Ovary (tissue), 9 donors: ENCODE results near the gene AGPS. TPM values are rescaled to one million over a fixed set of nuclear protein-coding genes. Genes with fewer than 3 reads are reported as not detected.
"Not testable (repeated sequence)": the region's sequence is repeated elsewhere in the genome, so short reads cannot be mapped to it uniquely, and the experiment has no call there.

Source experiments
- DNase-seq, 5 donors: peaks; one replicate each; pipeline ENCODE4 v3.0.0-alpha.2; 2019 to 2020
- H3K27ac ChIP-seq, 2 donors: fragments of 200-600 bp; one replicate each; pipeline versions ENCODE4 v1.5.1 to v1.8.0; 2019 to 2022
- H3K27me3 ChIP-seq: fragments of 200-600 bp; one replicate; pipeline ENCODE4 v1.8.0; 2022
- H3K36me3 ChIP-seq: fragments of 200-600 bp; sonication (generic); one replicate; pipeline ENCODE4 v1.5.1; 2019
- H3K4me1 ChIP-seq: one replicate; pipeline ENCODE4 v1.8.1; 2013; ENCODE audit warnings: mild to moderate bottlenecking, moderate library complexity; ENCODE audit not compliant: insufficient read depth
- H3K4me3 ChIP-seq: fragments of 200-600 bp; sonication (generic); one replicate; pipeline ENCODE4 v1.5.1; 2017
- H3K9me3 ChIP-seq, 2 donors: fragments of 200-600 bp in 1 of 2; sonication (generic) in 1 of 2; one replicate each; pipeline versions ENCODE4 v1.5.1 to v1.8.1; 2013 to 2019; ENCODE audit warnings: mild to moderate bottlenecking in 1 of 2, moderate library complexity in 1 of 2
- EP300 ChIP-seq: sonication (generic); formaldehyde crosslinking; IDR thresholded peaks from one replicate; pipeline ENCODE4 v1.6.1; 2017; ENCODE audit warnings: antibody characterized with exemption
- POLR2A ChIP-seq: fragments of 450-650 bp; IDR thresholded peaks from one replicate; pipeline ENCODE4 v1.6.1; 2017; ENCODE audit warnings: antibody characterized with exemption, mild to moderate bottlenecking, moderate library complexity
- WGBS, 3 donors: extraction: QIAGEN DNeasy Blood & Tissue Kit in 1 of 3; methylation state at CpG; one replicate each; pipeline versions ENCODE4 v1.1.5 to v1.1.7; 2013 to 2017; 5-methylcytosine and 5-hydroxymethylcytosine counted together
- intact Hi-C, 4 donors: fragments of 100-400 bp; cut with DNase I; formaldehyde crosslinking; loops; one replicate each; pipeline versions ENCODE4 v1.11.0 to v1.15.1; 2022 to 2023
- polyA plus RNA-seq, 2 donors: library from polyadenylated mRNA; stranded (reverse); fragments of 200-250 nt in 1 of 2; fragments of 350-450 nt in 1 of 2; fragmentation: Illumina TruSeq in 1 of 2; extraction: RNeasy Lipid Tissue Mini Kit (QIAGEN cat#74804) in 1 of 2; gene quantifications; one replicate each; pipeline ENCODE4 v1.2.3, GENCODE V29; 2013 to 2014
- total RNA-seq, 7 donors: library from RNA; depleted of rRNA in 2 of 7; stranded (reverse); fragments of >200 nt in 2 of 7; fragmentation: NEBNext Ultra II Directional in 3 of 7; extraction: Animal tissue kit (Norgen Biotek cat#: 25700) in 3 of 7; gene quantifications; one replicate each; pipeline versions ENCODE4 v1.1.0 to v1.2.4, GENCODE V29; 2016 to 2023
- TF ChIP-seq, protein P1 (sequence below), 3 donors: fragments of 450-650 bp in 2 of 3; fragments of 200-600 bp in 1 of 3; IDR thresholded peaks; one replicate each; pipeline versions ENCODE4 v1.5.1 to v1.8.0; 2016 to 2022; ENCODE audit warnings: antibody characterized with exemption in 3 of 3, mild to moderate bottlenecking in 1 of 3
- donor health status: DM: no; HTN: no; CAD: no; lungs with moderate emphysema.
- donor health status: DM: no; HTN: no; CAD: no.
- donor health status: Bipolar disorder and iron deficiency.
- donor health status: DM: yes; HTN: yes; CAD: no.
- donor health status: DM: no; HTN: no; CAD: no.
- donor health status: DM: yes; HTN: yes; CAD: no.

AGPS gene
- total and polyA plus RNA-seq, 9 donors = 5.4 to 31.5 (median 21.3) TPM

- no peak for TF ChIP-seq EP300
- TF ChIP-seq, protein P1, sequence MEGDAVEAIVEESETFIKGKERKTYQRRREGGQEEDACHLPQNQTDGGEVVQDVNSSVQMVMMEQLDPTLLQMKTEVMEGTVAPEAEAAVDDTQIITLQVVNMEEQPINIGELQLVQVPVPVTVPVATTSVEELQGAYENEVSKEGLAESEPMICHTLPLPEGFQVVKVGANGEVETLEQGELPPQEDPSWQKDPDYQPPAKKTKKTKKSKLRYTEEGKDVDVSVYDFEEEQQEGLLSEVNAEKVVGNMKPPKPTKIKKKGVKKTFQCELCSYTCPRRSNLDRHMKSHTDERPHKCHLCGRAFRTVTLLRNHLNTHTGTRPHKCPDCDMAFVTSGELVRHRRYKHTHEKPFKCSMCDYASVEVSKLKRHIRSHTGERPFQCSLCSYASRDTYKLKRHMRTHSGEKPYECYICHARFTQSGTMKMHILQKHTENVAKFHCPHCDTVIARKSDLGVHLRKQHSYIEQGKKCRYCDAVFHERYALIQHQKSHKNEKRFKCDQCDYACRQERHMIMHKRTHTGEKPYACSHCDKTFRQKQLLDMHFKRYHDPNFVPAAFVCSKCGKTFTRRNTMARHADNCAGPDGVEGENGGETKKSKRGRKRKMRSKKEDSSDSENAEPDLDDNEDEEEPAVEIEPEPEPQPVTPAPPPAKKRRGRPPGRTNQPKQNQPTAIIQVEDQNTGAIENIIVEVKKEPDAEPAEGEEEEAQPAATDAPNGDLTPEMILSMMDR (IDR thresholded peaks at IDR 0.05) = no peak
- H3K4me3 ChIP-seq = no peak overlapping the region
- H3K27me3 ChIP-seq = no peaks in the 10 kb centered on the region
- no peak for DNase-seq
- no peaks in the 10 kb centered on the region for H3K36me3 ChIP-seq
- no peaks in the 10 kb centered on the region for H3K4me1 ChIP-seq
- no peaks in the 10 kb centered on the region for H3K9me3 ChIP-seq
- no peak overlapping the region for H3K27ac ChIP-seq
- intact Hi-C loops = no loop called here
- 67 to 71% (median 71%) methylated on average over 4 of the region's 4 CpGs for WGBS, 3 donors
Observed at GRCh38 chr2:177430411-177430810, 37.8 kb downstream of the AGPS start.

DNA sequence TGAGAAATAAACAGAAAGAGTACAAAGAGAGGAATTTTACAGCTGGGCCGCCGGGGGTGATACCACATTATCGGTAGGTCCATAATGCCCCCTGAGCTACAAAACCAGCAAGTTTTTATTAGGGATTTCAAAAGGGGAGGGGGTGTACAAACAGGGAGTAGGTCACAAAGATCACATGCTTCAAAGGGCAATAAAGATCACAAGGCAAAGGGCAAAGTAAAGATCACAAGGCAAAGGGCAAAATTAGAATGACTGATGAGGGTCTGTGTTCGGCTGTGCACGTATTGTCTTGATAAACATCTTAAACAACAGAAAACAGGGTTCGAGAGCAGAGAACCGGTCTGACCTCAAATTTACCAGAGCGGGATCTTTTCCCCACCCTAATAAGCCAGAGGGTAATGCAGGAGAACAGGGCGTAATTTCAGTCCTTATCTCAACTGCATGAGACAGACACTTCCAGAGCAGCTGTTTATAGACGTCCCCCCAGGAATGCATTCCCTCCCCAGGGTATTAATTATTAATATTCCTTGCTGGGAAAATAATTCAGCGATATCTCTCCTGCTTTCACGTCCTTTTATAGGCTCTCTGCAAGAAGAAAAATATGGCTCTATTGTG lies 38.6 kb downstream of the AGPS start:
- intact Hi-C loops, H3K36me3 ChIP-seq, H3K27ac ChIP-seq, H3K4me3 ChIP-seq, DNase-seq, H3K9me3 ChIP-seq, H3K27me3 ChIP-seq, H3K4me1 ChIP-seq: not testable (repeated sequence)
- 91 to 96% (median 94%) methylated on average over 12 of the region's 12 CpGs for WGBS, 3 donors

DNA sequence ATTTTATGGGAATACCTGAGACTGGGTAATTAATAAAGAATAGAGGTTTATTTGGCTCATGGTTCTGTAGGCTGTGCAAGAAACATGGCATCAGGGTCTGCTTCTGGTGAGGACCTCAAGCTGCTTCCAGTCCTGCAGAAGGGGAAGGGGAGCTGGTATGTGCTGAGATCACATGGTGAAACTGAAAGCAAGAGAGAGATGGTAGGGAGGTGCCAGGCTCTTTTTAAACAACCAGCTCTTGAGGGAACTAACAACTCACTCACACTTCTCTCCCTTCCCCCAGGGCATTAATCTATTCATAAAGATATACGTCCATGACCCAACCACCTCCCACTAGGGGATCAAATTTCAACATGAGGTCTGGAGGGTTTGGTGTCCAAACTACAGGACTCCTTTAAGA lies 40.1 kb downstream of the AGPS start:
- Histone ChIP-seq H3K9me3 (no peaks in the 10 kb centered on the region), H3K4me3 (no peak overlapping the region), H3K4me1 (no peaks in the 10 kb centered on the region), H3K27me3 (no peaks in the 10 kb centered on the region), H3K36me3 (no peaks in the 10 kb centered on the region), H3K27ac (no peak overlapping the region)
- no peak for DNase-seq
- TF ChIP-seq EP300 = no peak
- TF ChIP-seq, protein P1 (IDR thresholded peaks at IDR 0.05) = no peak
- TF ChIP-seq POLR2A = no peak
- 45 to 97% (median 97%) methylated on average over 1 of the region's 1 CpG for WGBS, 3 donors
- intact Hi-C loops = no loop called here

DNA sequence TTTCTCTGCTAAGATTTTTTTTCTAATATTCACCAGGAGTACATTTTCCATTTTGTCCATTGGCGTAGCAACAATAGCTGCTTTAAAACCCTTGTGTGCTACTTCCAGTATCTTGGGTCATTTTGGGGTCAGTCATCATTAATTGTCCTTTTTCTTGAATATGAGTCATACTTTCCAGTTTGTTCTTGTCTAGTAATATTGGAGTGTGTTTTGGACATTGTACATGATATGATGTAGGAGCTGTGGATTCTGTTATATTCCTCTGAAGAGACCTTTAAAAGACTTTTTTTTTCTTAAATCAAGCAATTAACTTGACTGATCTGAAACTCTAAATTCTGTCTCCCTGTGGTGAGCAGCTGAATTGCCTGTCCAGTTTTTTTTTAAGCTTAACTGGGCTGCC lies 40.8 kb downstream of the AGPS start:
- WGBS, 3 donors = 95 to 100% (median 99%) methylated on average over 1 of the region's 1 CpG
- DNase-seq = no peak
- intact Hi-C loops = no loop called here
- Histone ChIP-seq H3K36me3 (no peaks in the 10 kb centered on the region), H3K4me3 (no peak overlapping the region), H3K9me3 (no peaks in the 10 kb centered on the region), H3K4me1 (no peaks in the 10 kb centered on the region), H3K27me3 (no peaks in the 10 kb centered on the region), H3K27ac (no peak overlapping the region)
- TF ChIP-seq, protein P1 (IDR thresholded peaks at IDR 0.05) = no peak
- no peak for TF ChIP-seq EP300
- no peak for TF ChIP-seq POLR2A

GRCh38 chr2:177434475-177434874 lies 41.9 kb downstream of the AGPS start:
- no peak for TF ChIP-seq POLR2A
- TF ChIP-seq, protein P1 (IDR thresholded peaks at IDR 0.05) = no peak
- TF ChIP-seq EP300 = no peak
- no peak for DNase-seq
- intact Hi-C loops = no loop called here
- H3K4me3 ChIP-seq = no peak overlapping the region
- H3K4me1 ChIP-seq = no peaks in the 10 kb centered on the region
- H3K36me3 ChIP-seq = no peaks in the 10 kb centered on the region
- H3K9me3 ChIP-seq = no peaks in the 10 kb centered on the region
- no peak overlapping the region for H3K27ac ChIP-seq
- no peaks in the 10 kb centered on the region for H3K27me3 ChIP-seq
- 71 to 97% (median 83%) methylated on average over 1 of the region's 1 CpG for WGBS, 3 donors
